ENCODE measurements around the gene REV3L. TPM values are rescaled to one million over a fixed set of nuclear protein-coding genes. Genes with fewer than 3 reads are reported as not detected.

The REV3L gene
- total and polyA plus RNA-seq, 2 of the 8 experiments (the other 6 are each of a cell fraction or from before 2014, with no cell fraction given), result 2.1 to 6.6 TPM

DNA sequence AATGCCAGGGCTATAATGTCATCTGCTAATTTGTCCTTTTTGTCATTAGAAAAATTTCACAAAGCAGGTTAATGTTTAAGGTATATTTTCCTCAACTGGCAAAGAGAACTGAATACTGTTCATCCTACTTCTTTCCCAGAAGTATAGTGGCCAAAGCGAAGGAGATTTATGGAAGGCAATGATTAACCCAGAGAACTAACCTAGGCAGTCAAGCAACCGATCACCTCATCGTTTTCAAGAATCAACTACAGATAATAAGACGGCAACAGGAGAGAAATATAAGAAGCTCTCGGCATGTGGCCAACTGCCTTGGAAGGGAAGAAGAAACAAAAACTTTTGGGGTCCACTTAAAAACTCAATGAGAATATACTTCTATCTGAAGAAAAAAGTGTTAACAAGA lies 38.2 kb downstream of the REV3L start (continued):
- TF ChIP-seq, protein P1, sequence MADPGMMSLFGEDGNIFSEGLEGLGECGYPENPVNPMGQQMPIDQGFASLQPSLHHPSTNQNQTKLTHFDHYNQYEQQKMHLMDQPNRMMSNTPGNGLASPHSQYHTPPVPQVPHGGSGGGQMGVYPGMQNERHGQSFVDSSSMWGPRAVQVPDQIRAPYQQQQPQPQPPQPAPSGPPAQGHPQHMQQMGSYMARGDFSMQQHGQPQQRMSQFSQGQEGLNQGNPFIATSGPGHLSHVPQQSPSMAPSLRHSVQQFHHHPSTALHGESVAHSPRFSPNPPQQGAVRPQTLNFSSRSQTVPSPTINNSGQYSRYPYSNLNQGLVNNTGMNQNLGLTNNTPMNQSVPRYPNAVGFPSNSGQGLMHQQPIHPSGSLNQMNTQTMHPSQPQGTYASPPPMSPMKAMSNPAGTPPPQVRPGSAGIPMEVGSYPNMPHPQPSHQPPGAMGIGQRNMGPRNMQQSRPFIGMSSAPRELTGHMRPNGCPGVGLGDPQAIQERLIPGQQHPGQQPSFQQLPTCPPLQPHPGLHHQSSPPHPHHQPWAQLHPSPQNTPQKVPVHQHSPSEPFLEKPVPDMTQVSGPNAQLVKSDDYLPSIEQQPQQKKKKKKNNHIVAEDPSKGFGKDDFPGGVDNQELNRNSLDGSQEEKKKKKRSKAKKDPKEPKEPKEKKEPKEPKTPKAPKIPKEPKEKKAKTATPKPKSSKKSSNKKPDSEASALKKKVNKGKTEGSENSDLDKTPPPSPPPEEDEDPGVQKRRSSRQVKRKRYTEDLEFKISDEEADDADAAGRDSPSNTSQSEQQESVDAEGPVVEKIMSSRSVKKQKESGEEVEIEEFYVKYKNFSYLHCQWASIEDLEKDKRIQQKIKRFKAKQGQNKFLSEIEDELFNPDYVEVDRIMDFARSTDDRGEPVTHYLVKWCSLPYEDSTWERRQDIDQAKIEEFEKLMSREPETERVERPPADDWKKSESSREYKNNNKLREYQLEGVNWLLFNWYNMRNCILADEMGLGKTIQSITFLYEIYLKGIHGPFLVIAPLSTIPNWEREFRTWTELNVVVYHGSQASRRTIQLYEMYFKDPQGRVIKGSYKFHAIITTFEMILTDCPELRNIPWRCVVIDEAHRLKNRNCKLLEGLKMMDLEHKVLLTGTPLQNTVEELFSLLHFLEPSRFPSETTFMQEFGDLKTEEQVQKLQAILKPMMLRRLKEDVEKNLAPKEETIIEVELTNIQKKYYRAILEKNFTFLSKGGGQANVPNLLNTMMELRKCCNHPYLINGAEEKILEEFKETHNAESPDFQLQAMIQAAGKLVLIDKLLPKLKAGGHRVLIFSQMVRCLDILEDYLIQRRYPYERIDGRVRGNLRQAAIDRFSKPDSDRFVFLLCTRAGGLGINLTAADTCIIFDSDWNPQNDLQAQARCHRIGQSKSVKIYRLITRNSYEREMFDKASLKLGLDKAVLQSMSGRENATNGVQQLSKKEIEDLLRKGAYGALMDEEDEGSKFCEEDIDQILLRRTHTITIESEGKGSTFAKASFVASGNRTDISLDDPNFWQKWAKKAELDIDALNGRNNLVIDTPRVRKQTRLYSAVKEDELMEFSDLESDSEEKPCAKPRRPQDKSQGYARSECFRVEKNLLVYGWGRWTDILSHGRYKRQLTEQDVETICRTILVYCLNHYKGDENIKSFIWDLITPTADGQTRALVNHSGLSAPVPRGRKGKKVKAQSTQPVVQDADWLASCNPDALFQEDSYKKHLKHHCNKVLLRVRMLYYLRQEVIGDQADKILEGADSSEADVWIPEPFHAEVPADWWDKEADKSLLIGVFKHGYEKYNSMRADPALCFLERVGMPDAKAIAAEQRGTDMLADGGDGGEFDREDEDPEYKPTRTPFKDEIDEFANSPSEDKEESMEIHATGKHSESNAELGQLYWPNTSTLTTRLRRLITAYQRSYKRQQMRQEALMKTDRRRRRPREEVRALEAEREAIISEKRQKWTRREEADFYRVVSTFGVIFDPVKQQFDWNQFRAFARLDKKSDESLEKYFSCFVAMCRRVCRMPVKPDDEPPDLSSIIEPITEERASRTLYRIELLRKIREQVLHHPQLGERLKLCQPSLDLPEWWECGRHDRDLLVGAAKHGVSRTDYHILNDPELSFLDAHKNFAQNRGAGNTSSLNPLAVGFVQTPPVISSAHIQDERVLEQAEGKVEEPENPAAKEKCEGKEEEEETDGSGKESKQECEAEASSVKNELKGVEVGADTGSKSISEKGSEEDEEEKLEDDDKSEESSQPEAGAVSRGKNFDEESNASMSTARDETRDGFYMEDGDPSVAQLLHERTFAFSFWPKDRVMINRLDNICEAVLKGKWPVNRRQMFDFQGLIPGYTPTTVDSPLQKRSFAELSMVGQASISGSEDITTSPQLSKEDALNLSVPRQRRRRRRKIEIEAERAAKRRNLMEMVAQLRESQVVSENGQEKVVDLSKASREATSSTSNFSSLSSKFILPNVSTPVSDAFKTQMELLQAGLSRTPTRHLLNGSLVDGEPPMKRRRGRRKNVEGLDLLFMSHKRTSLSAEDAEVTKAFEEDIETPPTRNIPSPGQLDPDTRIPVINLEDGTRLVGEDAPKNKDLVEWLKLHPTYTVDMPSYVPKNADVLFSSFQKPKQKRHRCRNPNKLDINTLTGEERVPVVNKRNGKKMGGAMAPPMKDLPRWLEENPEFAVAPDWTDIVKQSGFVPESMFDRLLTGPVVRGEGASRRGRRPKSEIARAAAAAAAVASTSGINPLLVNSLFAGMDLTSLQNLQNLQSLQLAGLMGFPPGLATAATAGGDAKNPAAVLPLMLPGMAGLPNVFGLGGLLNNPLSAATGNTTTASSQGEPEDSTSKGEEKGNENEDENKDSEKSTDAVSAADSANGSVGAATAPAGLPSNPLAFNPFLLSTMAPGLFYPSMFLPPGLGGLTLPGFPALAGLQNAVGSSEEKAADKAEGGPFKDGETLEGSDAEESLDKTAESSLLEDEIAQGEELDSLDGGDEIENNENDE (IDR thresholded peaks at IDR 0.05; ENCODE audit: insufficient replicate concordance, low read length), result no peak
- no peak for TF ChIP-seq PHF8 (conservative IDR thresholded peaks at IDR 0.05; ENCODE audit: low read depth, low read length)
- no peak for TF ChIP-seq HDAC2 (IDR thresholded peaks at IDR 0.05; ENCODE audit: borderline replicate concordance in 1 of 2, low read depth in 2 of 2, low read length in 2 of 2)
- TF ChIP-seq RAD21 (IDR thresholded peaks at IDR 0.05 in 1 of 2, conservative IDR thresholded peaks at IDR 0.05 in 1 of 2; ENCODE audit: low read depth in 2 of 2, low read length in 2 of 2), result no peak
- TF ChIP-seq SP2 (IDR thresholded peaks at IDR 0.05; ENCODE audit: low read length), result no peak
- TF ChIP-seq HDAC6 (IDR thresholded peaks at IDR 0.05; ENCODE audit: low read depth, low read length), result no peak
- no peak for TF ChIP-seq NANOG (IDR thresholded peaks at IDR 0.05; ENCODE audit: insufficient read depth, low read depth, low read length, poor library complexity, severe bottlenecking)
- TF ChIP-seq CTBP2 (IDR thresholded peaks at IDR 0.05; ENCODE audit: borderline replicate concordance, insufficient read depth, insufficient read length, low read length), result no peak

Data from H1 (cell line).